NCI-H2081 (cell line): ENCODE measurements around the gene RAD23A.
A peak's percentile ranks its signal among the peaks of the same experiment; 100 is the strongest.
"Not testable (repeated sequence)": the region's sequence is repeated elsewhere in the genome, so short reads cannot be mapped to it uniquely, and the experiment has no call there.

Experiments used
- DNase-seq, 2 experiments: peaks; one replicate each; lab custom pipeline; 2025; lab: John Stamatoyannopoulos, UW

RAD23A gene

DNA sequence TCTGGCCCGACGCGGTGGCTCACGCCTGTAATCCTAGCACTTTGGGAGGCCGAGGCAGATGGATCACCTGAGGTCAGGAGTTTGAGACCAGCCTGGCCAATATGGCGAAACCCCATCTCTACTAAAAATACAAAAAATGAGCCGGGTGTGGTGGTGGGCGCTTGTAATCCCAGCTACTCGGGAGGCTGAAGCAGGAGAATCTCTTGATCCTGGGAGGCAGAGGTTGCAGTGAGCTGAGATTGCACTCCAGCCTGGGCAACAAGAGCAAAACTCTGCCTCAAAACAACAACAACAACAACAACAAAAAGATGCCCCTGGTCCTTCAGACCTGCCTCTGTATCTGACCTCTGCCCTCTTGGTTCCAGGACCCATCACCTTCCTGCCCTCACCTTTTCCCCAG is 9.9 kb downstream of the RAD23A start:
- not testable (repeated sequence) for DNase-seq

DNA sequence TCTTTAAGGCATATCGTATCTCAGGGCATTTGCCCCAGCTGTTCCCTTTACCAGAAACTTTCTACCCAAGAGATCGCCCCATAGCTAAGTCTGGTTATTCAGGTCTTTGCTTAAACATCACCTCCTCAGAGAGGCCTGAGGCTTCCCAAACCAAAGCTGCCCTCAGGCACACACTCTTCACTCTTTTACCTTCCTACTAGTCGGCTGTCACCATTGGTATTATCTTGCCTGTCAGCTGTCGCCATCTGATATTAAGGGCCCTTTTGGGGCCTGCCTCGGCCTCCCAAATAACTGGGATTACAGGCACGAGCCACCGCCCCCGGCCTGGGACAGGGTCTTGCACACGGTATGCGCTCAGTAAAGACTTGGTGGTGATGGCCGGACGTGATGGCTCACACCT is 10.3 kb downstream of the RAD23A start:
- no peak for DNase-seq

GRCh38 chr19:12956446-12957388 is 11.1 kb downstream of the RAD23A start, which contains the start of gene GADD45GIP1:
Gene GADD45GIP1, minus strand, starts transcription at chr19:12957223. Its CDS starts 11 bp downstream, at chr19:12957212.
- peak; percentile 75 to 82 for DNase-seq

DNA sequence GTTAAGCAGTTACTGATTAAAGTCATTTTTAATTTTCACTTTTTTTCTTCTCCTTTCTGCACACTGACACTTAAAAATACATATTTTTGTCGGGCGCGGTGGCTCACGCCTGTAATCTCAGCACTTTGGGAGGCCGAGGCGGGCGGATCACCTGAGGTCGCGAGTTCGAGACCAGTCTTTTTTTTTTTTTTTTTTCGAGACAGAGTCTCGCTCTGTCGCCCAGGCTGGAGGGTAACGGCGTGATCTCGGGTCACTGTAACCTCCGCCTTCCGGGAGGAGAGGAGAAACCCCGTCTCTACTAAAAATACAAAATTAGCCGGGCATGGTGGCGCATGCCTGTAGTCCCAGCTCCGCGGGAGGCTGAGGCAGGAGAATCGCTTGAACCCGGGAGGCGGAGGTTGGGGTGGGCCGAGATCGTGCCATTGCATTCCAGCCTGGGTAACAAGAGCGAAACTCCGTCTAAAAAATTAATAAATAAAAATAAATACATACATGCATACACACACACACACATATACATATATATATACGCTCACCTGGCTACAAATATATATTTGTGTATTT is 11.8 kb downstream of the RAD23A start:
- DNase-seq, result not testable (repeated sequence)

GRCh38 chr19:12959481-12959880 is 13.8 kb downstream of the RAD23A start:
- DNase-seq, result no peak

DNA sequence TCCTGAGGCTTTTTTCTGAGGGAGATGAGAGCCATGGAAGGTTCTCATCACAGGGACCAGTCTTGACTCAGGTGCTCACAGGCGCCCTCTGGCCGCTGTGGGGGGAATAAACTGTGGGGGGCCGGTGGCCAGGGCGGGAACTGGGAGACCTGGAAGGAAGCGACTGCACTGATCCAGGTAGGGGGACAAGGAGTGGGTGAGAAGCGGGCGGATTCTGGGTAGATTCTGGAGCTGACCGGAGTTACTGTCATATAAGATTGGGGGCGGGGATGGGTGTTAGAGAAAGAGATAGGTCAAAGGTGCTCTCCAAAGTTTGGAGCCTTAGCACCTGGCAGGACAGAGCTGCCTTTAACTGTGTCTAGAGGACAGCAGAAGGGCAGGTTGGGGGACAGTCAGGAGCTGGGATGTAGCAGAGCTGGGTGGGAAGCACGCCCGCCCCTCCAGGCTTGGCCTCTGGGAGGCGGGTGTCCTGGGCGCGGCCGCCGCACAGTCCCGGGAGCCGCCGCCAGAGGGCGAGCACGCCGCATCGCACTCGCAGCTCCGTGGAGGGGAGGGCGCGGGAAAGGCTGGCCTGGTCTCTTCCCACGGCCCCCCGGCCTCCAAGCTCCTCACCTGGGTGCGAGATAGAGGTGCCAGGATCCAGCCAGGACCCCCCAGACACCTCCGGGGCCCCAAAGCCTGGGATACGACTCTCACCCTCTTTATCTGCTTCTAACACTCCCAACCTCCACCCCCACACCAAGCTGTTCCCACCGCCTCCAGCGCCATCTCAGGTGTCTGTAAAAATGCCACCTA is 19.6 kb downstream of the RAD23A start:
- DNase-seq, result peak; percentile 76 to 85

GRCh38 chr19:12965812-12966135 is 20.1 kb downstream of the RAD23A start:
- no peak for DNase-seq

DNA sequence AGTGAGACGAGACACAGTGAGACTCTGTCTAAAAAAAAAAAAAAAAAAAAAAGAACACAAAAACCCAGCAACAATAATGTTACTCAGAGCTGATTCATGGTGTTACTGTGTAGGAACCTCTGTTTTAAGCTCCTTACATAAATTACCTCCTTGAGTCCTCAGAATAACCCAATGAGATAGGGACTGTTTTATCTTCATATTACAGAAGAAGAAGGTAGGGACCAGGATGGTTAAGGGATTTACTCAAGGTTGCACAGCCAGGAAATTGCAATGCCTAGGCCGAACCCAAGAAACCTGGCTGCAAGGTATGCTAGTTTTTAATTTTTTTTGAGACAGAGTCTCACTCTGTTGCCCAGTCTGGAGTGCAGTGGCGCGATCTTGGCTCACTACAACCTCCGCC is 22.2 kb downstream of the RAD23A start:
- DNase-seq, result no peak

GRCh38 chr19:12969292-12969988 is 23.8 kb downstream of the RAD23A start, which contains the start of gene DAND5:
Gene DAND5, plus strand, starts transcription at chr19:12969576. Its CDS starts 85 bp downstream, at chr19:12969661.
- DNase-seq, result no peak

GRCh38 chr19:12970070-12970820 is 24.6 kb downstream of the RAD23A start:
- DNase-seq, result no peak

DNA sequence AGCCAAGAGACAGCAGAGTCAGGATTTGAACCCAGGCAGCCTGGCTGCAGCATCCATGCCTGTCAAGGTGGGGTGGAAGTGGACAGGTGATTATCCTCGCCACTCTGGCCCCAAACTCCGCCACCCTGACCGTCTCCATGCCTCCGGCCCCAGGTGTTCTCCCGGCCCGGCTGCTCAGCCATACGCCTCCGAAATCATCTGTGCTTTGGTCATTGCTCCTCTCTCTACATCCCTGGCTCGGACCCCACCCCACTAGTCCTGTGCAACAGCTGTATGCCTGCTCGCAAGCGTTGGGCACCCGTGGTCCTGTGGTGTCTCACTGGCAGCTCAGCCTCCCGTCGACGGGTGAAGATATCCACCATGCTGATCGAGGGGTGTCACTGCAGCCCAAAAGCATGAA is 27.6 kb downstream of the RAD23A start:
- DNase-seq, result no peak

DNA sequence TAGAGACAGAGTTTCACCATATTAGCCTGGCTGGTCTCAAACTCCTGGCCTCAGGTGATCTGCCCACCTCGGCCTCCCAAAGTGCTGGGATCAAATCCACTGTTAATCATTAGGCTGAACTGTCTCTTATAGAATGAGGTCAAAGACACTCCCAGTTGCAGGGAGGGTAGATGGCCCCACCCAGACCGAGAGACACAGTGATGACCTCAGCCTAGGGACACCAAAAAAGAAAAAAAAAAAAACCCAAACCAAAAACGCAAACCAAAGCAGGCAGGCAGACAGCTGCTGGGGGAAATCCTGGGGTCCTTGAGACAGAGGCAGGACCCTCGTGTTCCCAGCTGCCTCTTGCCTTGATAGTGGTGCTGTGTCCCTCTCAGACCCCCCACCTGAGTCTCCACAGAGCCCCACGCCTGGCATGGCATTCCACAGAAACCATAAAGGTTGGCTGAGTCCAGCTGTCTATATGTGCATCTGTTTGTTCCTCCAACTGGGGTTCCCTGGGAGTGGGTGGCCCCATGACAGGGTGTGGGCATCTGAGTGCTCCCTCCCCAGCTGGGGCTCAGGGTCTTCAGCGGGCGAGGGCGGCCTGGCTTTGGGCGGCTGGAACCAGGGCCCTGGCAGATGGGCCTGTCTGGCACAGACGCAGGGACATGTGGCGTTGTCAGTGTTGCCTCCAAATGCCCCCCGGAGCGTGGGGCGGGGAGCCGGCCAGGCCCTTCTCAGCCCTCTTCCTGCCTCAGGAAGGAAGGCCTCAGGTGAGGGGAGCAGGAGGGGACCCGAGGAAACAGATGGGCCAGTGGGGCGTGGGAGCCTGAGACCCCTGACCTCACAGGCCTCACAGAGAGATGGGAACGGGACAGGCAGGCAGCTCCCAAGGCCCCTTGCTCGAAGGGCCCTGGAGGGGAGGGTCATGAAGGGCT is 28.9 kb downstream of the RAD23A start:
- DNase-seq, result no peak

DNA sequence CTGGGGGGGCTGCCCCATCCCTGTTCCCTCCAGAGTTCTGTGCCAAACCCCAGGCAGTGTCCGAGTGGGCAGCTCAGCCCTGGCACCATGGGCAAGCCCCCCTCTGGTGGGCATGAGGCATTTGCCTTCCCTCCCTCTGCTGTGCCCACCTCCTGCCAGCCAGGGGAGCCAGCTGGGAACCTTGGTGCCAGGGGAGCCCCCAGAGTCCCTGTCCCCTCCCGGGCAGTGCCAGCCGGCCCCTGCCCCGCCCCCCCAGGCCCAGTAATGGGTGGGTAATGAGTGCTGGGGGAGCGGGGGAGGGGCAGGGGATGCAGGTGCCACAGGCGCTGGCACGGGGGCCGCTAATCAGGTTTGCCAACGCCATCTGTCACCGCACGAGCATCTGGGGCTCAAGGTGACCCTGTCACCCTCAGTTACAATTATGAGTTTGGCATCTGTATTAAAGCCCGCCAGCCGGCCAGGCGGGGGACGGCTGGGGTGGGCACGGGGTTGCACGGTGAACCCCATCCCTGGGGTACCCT is 29.6 kb downstream of the RAD23A start:
- no peak for DNase-seq

DNA sequence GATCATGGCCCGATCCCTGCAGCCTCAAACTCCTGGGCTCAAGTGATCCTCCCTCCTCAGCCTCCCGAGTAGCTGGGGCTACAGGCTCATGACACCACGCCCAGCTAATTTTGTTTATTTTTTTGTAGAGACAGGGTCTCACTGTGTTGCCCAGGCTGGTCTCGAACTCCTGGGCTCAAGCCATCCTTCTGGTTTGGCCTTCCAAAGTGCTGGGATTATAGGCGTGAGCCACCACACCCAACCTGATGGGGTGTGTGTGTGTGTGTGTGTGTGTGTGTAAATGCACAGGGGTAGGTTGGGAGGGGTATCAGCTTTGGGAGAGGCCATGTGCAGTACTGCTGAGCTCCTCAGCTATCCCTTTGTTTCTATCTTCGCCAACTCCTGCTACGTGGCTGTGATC is 30.4 kb downstream of the RAD23A start:
- not testable (repeated sequence) for DNase-seq

GRCh38 chr19:12979974-12980373 is 34.3 kb downstream of the RAD23A start:
- no peak for DNase-seq

DNA sequence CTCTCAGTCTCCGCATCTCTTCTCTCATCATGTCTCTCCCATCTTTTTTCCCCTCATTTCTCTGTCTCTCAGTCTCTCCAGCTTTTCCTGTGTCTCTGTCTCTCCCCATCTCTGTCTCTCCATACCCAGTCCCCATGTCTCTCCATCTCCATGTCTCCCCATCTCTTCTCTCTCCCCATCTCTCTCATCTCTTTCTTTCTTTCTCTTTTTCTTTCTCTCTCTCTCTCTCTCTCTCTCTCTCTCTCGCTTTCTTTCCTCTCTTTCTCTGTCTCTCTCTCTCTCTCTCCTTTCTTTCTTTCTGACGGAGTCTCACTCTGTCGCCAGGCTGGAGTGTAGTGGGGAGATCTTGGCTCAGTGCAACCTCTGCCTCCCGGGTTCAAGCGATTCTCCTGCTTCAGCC is 37.0 kb downstream of the RAD23A start:
- no peak for DNase-seq

- DNase-seq, result no peak
Measured at GRCh38 chr19:12983091-12983490, 37.4 kb downstream of the RAD23A start.

- peak; percentile 60 to 72 for DNase-seq
Measured at GRCh38 chr19:12983542-12984142, 38.0 kb downstream of the RAD23A start.

DNA sequence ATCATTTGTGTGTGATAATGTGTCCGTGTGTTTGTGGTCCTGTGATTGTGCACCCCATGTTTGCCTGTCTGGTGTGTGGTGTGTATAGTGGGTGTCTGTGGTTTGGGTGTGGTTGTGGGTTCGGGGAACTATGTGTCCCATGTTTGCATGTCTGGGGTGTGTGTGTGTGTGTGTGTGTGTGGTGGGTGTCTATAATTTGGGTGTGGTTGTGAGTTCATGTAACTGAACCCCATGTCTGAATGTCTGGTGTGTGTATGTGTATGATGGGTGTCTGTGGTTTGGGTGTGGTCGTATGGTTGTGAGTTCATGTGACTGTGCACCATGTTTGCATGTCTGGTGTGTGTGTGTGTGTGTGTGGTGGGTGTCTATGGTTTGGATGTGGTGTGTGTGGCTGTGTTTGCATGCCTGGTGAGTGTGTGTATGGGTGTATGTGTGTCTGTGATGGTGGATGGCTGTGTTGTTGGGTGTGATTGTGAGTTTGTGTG is 38.5 kb downstream of the RAD23A start:
- no peak for DNase-seq
